ENCODE results near the gene LETM1. TPM values are rescaled to one million over a fixed set of nuclear protein-coding genes. Genes with fewer than 3 reads are reported as not detected.

The LETM1 gene
- total and polyA plus RNA-seq, 2 of the 13 experiments (the other 11 are each of a cell fraction or from before 2014, with no cell fraction given) = 9.7 to 41.6 TPM

DNA sequence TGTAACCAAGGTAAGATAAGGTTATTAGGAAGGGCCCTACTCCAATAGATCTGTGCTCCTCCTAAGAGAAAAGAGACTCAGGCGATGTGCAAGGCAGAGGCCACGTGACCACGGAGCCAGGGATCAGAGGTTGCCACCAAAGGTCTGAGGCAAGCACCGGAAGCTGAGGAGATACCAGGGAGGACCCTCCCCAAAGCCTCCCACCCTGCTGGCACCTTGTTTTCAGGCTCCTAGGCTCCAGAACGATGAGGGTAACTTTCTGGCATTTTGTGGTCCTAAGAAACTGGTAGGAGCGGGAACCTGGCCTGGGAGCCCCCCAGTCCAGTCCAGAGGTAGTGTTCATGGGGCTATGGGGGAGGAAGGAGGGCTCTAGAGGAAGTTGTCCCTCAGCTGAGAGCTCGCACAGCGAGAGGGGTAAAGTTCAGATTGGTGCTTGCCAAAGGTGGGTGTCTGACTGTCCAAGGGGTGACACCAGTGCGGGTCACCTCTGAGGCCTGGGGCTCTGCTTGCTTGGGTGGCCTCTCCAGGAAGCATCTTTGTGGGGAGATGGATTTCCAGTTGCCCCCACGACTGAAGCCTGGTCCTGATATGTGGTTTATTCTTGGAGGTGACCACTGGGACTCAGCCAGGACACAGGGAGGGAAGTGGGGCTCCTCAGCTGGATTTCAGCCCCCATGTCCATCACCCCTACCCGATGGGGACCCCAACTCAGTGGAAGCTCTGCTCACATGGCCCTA is 7.5 kb upstream of the LETM1 start (continued):
- TF ChIP-seq ELF4 (CRISPR knock-in tag; IDR thresholded peaks at IDR 0.05; ENCODE audit: borderline replicate concordance) (0 out of 2 replicates have a peak, but pooled peaks have one; percentile 66), KLF11 (CRISPR knock-in tag; IDR thresholded peaks at IDR 0.05) (no peak), SMARCC2 (IDR thresholded peaks at IDR 0.05) (no peak), HOXA5 (CRISPR knock-in tag; IDR thresholded peaks at IDR 0.05) (no peak), CBX5 (CRISPR knock-in tag; IDR thresholded peaks at IDR 0.05; ENCODE audit: borderline replicate concordance) (no peak), NR2F1 (CRISPR knock-in tag; IDR thresholded peaks at IDR 0.05) (no peak), ZNF883 (CRISPR knock-in tag; IDR thresholded peaks at IDR 0.05; ENCODE audit: not compliant biosample characterization) (peak; percentile 39), ZNF350 (CRISPR knock-in tag; IDR thresholded peaks at IDR 0.05; ENCODE audit: borderline replicate concordance, low read depth) (peak; percentile 33; the same call in 1 of the 2 replicates), ELF3 (CRISPR knock-in tag; IDR thresholded peaks at IDR 0.05) (no peak), SMARCE1 (IDR thresholded peaks at IDR 0.05; ENCODE audit: borderline replicate concordance) (no peak), ZNF564 (CRISPR knock-in tag; IDR thresholded peaks at IDR 0.05) (no peak), RAD21 (CRISPR knock-in tag; IDR thresholded peaks at IDR 0.05) (no peak), ZNF556 (CRISPR knock-in tag; IDR thresholded peaks at IDR 0.05; ENCODE audit: borderline replicate concordance) (no peak), TARDBP (CRISPR knock-in tag; IDR thresholded peaks at IDR 0.05) (peak; percentile 61; the same call in 1 of the 2 replicates), FOXM1 (CRISPR knock-in tag; IDR thresholded peaks at IDR 0.05) (no peak), ZNF264 (CRISPR knock-in tag; IDR thresholded peaks at IDR 0.05) (0 out of 2 replicates have a peak, but pooled peaks have one; percentile 50), TCF12 (IDR thresholded peaks at IDR 0.05) (no peak), TCF12 (CRISPR knock-in tag; IDR thresholded peaks at IDR 0.05) (no peak), ZNF292 (CRISPR knock-in tag; IDR thresholded peaks at IDR 0.05; ENCODE audit: borderline replicate concordance, low read depth) (no peak), HNF4A (CRISPR knock-in tag; IDR thresholded peaks at IDR 0.05) (peak; percentile 62), ZIK1 (CRISPR knock-in tag; IDR thresholded peaks at IDR 0.05; ENCODE audit: borderline replicate concordance, low read depth) (no peak; the same call in 1 of the 2 replicates), AGO1 (IDR thresholded peaks at IDR 0.05; ENCODE audit: low read depth, low read length, poor library complexity, severe bottlenecking) (no peak), ZKSCAN5 (CRISPR knock-in tag; IDR thresholded peaks at IDR 0.05) (no peak), ZNF260 (CRISPR knock-in tag; IDR thresholded peaks at IDR 0.05; ENCODE audit: borderline replicate concordance, low read depth) (no peak), ZNF263 (CRISPR knock-in tag; IDR thresholded peaks at IDR 0.05) (peak; percentile 85)
- TF ChIP-seq, protein P1, sequence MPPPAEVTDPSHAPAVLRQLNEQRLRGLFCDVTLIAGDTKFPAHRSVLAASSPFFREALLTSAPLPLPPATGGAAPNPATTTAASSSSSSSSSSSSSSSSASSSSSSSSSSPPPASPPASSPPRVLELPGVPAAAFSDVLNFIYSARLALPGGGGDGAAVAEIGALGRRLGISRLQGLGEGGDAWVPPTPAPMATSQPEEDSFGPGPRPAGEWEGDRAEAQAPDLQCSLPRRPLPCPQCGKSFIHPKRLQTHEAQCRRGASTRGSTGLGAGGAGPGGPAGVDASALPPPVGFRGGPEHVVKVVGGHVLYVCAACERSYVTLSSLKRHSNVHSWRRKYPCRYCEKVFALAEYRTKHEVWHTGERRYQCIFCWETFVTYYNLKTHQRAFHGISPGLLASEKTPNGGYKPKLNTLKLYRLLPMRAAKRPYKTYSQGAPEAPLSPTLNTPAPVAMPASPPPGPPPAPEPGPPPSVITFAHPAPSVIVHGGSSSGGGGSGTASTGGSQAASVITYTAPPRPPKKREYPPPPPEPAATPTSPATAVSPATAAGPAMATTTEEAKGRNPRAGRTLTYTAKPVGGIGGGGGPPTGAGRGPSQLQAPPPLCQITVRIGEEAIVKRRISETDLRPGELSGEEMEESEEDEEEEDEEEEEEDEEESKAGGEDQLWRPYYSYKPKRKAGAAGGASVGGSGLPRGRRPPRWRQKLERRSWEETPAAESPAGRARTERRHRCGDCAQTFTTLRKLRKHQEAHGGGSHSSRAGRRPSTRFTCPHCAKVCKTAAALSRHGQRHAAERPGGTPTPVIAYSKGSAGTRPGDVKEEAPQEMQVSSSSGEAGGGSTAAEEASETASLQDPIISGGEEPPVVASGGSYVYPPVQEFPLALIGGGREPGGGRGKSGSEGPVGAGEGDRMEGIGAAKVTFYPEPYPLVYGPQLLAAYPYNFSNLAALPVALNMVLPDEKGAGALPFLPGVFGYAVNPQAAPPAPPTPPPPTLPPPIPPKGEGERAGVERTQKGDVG (CRISPR knock-in tag; IDR thresholded peaks at IDR 0.05; ENCODE audit: borderline replicate concordance) = 0 out of 2 replicates have a peak, but pooled peaks have one; percentile 59
- TF ChIP-seq, protein P2, sequence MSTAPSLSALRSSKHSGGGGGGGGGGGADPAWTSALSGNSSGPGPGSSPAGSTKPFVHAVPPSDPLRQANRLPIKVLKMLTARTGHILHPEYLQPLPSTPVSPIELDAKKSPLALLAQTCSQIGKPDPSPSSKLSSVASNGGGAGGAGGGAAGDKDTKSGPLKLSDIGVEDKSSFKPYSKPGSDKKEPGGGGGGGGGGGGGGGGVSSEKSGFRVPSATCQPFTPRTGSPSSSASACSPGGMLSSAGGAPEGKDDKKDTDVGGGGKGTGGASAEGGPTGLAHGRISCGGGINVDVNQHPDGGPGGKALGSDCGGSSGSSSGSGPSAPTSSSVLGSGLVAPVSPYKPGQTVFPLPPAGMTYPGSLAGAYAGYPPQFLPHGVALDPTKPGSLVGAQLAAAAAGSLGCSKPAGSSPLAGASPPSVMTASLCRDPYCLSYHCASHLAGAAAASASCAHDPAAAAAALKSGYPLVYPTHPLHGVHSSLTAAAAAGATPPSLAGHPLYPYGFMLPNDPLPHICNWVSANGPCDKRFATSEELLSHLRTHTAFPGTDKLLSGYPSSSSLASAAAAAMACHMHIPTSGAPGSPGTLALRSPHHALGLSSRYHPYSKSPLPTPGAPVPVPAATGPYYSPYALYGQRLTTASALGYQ (CRISPR knock-in tag; IDR thresholded peaks at IDR 0.05) = no peak
